GM04503 (cell line): ENCODE results near the gene LIPE.

Source experiments
- DNase-seq: peaks from one replicate; pipeline ENCODE4 v3.0.0-alpha.2; 2012; ENCODE audit warnings: low read depth

The LIPE gene

DNA sequence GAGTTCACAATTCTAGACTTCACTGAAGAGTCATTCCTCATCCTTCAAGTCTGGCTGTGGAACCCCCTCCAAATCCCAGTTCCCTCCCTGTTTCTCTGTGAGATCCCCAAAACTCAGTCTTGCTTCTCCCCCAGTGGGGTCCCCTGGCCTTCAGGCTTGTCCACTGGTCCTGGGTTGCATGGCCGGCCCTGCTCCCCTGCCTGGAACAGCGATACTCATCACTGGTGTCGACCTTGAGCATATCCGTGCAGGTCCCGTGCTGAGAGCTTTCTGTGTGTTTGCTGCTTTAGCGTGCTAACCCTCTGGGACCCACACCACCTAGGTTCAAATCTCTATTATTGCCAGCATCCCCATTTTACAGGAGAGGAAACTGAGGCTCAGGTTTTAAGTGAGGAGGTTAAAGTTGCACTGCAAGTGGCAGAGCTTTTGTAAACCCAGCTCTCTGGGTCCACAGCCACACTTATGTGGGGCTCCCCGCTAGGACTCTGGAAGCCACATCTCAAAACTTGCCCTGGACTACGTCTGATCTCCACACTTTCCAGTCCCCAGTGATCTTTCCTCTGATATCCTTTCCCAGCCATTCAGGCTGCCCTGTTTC lies 15.5 kb downstream of the LIPE start:
- no peak for DNase-seq

DNA sequence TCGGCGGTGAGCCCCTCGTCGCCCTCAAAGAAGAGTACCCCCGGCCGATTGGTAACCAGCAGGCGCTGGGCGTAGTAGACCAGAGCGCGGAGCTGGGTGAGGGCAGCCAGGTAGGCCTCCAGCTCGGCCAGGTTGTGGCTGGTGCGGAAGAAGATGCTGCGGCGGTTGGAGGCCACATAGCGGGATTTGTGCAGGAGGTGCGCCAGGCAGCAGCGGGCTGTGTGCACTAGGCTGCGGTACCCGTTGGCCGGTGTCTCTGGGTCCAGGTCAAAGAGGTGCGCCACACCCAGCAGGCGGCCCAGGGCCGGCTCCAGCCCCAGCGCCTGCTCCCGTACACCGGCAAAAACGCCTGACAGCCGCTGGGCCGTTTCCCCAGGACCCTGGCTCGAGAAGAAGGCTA lies 16.8 kb downstream of the LIPE start:
- DNase-seq, result no peak

DNA sequence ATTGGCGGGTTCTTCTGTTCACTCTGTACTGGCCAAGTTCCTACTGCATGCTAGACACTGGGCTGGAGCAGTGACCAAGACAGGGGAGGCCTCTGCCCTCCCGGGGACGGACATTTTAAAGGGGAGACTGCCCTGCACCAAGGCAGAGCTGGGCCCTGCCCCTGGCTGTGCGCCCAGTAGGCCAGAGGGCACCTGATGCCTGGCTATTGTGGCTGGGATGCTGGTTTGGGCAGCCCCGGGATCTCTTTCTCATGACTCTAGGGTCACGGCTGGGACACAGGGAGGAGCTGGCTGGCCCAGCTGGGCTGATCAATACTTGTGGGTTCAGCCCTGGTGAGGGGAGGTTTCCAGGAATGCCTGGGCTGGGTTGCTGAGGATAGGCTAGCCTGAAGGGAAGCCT lies 17.7 kb downstream of the LIPE start:
- no peak for DNase-seq

DNA sequence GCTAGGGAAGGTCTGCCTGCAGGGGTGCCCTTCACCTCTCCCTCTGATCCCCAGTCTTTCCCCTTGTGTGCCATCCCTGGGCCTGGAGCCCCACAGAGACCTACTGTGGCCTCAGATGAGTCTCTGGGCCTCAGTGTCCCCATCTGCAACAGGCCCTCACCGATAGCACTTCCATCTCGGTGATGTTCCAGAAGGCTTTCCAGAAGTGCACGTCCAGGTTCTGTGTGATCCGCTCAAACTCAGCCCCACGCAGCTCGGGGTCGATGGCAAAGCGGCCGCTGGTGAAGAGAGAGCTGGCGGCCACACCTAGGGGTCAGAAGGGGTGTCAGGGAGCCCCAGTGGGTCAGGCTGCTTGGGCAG lies 19.4 kb downstream of the LIPE start:
- no peak for DNase-seq

DNA sequence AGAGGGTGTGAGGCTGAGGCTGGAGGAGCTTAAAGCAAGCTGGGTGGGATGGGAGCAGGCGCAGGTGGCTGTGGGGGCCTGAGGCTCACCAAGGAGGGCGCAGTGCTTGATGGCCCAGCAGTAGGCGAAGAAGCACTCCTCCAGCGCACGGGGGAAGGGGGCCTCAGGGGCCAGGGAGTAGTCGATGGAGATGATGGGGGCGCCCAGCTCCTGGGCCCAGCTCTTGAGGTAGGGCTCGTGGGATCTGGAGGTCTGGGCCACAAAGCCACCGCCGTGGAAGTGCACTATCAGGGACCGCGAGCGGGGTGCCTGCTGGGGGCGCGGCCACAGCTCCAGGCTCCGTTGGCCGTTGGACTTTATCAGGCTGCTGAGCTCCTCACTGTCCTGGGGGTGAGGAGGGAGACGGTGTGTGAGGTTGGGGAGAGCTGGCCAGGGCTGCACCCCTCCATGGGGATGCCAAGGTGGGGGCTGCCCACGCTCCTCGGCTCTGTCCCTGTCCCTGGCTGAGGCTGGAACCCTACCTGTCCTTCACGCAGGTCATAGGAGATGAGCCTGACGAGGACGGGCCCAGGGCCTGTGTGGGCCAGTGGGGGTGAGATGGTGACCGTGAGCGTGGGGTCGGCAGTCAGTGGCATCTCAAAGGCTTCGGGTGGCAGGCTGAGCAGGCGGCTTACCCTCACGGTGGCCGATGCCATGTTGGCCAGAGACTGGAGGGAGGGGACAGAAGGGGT lies 19.9 kb downstream of the LIPE start:
- no peak for DNase-seq

DNA sequence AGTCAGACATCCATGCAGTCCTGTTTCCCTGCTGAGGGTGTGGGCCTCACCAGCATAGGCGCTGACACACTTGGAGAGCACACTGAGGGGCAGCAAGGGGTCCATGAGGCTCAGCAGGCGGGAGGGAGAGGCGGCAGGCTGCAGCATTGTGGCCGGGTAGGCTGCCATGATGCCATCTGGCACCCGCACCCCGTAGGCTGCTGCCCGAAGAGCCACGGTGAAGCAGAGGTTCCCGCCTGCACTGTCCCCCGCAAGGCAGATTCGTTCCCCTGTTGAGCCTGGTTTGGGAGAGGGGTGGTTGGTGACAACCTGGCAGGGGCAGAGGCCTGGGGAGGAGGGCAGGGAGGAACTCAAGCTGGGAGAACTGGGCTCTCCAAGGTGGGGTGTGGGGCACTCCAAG lies 21.1 kb downstream of the LIPE start:
- DNase-seq, result no peak

DNA sequence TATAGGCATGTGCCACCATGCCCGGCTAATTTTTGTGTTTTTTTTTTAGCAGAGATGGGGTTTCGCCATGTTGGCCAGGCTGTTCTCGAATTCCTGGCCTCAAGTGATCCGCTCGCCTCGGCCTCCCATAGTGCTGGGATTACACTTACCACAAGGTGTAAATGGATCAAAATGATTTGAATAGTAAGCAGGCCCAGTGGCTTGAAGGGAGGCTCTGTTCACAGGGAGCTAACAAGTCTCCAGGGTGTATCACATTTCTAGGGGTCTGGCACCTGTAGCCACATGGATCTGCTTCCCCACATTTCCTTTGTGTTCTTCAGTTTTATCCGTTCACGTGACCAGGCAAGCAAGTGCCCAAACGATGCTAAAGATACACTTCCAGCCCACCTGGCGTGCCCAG lies 23.6 kb downstream of the LIPE start:
- DNase-seq, result no peak

DNA sequence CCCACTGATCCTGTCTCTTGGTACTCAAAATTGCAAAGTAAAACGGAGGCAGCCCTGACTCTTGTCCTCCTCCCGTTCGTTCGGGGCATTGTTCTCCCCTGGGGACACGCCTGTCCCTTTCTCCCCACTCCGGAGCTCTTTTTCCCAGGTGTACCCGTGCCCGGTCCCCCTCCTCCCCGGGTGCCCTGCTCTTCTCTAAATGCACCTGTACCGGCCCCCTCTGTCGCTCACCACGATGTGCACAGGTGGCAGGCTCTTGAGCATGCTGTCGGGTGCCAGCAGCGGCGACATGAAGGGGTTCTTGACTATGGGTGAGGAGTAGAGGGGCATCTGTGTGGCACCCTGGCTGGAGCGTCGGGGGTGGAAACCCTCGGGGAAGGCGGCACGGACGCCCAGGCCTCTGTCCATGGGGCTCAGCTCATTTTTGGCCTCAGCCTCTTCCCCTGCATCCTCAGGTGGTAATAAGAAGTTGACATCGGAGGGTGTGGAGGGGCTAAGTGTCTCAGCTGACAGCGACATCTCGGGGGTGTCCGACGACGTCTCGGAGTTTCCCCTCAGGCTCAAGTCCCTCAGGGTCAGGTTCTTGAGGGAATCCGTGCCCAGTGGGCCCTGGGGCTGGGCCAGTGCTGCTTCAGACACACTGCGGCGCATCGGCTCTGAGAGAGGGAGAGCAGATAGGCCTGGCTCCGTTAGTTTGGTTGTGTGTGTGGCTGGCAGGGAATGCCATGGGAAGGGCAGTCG lies 24.6 kb downstream of the LIPE start:
- no peak for DNase-seq

DNA sequence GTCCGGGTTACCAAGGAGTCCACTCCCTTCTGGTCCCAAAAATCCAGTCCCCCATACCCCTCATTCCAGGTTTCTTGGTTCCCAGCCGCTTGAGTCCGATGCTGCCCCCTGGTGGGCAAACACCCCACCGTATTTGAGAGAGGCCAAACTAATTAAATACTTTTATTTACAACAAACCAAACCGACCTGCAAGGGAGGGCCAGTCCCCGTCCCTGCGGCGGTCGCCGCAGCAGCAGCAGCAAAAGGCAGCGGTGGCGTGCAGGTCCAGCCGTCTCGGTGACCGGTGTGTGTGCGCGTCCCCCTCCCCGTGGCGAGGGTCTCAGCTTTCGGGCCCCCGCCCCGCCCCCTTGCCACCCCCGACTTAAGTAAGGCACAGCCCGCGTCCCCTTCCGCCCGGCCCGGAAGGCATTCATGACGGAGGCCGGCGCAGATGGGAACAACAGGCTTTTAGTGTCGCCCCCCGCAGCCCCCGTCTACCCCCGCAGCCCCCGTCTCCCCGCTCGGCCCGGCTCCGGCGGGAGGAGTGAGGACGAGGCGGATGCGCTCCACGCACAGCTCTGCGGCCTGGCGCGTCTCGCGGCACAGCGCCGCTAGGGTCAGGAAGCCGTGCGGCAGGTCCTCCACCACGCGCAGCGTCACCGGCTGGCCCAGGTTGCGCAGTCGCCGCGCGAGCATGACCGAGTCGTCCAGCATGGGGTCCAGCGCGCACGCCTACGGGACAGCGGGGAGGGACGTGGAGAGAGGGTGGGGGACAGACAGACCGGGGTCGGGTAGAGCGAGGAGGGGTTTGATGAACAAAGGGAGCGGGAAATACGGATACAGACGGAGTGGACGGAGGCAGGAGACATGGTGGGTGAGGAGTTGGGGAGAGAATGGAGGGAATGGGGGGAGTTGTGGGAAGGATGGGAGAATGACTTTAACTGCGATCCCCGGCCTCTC lies 25.6 kb downstream of the LIPE start:
- DNase-seq, result no peak

DNA sequence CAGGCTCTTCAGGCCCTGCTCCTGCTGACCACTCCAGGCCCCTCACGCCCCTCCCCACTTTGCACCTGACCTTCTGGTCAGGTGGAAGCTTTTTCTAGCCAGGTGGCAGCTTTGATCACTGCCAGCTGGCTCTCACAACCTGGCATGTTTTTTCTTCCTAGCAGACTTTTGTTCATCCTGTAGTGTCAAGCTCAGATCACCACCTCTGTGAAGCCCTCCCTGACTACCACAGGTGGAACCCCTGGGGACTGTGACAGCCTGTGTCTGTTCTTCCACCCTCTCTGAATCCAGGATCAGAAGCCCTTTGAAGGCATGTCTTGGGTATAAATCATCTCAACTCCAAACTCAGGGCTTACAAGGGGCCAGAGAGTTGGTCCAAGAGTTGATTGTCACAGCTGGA lies 26.8 kb downstream of the LIPE start:
- no peak for DNase-seq

DNA sequence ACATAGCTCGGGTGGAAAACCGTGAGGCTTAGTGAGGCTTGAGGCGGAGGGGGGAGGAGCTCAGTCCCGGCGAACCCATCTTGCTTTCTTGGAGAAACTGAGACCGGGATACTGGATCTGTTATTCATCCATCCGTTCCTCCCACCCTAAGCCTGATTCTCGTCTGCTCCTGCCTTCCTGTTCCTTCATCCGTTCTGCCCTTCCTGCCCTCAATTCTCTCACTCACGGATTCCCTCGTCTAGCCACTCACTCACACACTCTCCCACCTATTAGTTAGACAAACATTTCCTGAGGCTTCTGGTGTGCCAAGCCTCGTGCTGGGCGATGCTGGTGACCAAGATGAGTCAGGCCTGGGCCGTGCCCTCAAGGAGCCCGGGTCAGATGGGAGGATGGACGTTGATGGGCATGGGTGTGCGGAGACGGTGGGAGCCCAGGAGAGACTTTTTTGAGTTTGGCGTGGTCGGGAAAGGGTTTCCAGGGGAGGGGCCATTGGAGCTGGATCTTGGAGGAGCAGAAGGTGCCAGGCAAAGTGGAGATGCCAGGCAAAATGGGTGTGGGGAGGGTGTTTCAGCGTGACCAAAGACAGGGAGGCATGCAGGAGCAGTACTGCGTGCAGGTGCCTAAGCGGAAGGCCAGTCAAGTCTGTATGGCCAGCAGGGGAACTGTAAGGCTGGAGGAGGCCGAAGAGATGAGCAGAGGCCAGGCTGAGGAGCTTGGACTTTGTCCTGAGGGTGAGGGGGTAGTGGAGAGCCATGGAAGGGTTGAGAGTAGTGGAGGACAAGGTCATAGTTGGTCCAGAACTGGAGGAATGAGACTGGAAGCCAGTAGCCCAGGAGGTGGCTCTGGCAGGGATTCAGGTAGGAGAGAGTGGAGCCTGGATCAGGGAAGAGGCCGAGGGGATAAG lies 29.7 kb downstream of the LIPE start:
- DNase-seq, result no peak

DNA sequence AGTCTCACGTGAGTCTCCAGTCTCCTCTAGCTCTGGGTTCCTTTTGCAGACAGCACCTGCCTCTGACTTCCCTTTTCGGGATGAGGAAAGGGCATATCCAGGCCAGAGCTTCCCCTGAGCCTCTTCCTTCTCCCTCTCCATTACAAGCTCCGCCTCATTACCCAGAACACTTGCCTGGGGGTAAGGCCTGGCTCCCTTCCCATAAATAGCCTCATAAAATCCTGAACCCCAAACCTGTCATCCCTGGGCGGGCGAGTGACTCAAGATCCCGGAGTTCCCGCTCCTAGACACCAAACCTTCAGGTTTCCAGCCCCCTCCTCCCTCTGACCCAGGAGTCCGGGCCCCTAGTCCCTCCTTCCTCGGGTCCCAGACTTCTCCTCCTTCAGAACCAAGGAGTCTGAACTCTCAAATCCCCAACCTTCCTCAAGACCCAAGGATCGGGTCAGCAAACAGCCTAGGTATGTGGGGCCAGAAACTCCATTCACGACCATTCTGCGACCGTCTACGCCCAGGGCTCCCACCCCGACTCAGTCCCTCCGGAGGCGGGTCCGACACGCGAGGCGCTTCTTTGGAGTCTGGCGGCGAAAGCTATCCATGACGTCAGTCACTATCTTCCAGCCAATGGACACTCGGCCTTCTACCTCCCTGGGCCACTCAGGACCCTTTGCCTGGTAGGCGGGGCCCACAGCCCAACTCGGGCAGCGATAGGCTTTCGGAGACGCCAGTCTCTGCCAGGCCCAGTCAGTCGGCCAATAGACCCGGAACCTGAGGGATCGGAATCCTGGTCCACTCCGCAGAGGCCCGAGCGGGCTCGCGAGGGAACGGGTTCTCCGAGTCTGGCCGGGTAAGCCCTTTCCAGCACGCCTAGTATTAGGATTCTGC lies 30.6 kb downstream of the LIPE start:
- peak; percentile 97 for DNase-seq

DNA sequence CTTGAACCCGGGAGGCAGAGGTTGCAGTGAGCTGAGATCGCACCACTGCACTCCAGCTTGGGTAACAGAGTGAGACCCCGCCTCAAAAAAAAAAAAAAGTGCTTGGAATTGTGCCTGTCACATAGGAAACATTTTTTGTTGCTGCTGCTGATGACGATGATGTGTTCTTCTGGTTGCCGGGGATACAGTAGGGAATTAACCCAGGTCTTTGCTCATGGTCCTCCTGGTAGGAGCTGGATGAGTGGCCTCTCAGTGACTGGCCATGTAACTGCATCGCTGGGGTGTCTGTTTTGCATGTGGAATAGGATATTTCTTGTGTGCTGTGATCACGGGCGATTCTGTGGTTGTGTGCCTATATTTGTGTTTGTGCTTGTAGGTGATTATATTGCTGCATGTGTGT lies 32.4 kb downstream of the LIPE start:
- no peak for DNase-seq

DNA sequence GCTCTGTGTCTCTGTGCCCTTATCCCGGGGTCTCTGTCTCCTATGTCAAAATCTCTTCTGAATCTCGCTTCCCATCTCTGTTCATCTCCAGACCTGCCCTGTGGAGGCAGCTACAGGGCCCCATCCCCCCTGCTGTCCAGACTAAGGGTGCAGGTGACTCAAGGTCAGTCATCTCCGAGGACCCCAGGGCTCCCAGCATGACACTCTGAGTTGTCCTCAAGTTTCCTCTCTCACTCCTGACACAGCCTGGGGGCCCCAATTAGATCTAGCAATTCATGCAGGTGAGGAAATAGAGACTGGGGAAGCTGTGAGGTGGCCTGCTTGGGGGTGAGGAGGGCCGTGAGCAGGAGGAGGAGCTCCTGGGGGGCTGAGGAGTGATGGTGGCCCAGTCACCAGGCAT lies 35.0 kb downstream of the LIPE start:
- no peak for DNase-seq

DNA sequence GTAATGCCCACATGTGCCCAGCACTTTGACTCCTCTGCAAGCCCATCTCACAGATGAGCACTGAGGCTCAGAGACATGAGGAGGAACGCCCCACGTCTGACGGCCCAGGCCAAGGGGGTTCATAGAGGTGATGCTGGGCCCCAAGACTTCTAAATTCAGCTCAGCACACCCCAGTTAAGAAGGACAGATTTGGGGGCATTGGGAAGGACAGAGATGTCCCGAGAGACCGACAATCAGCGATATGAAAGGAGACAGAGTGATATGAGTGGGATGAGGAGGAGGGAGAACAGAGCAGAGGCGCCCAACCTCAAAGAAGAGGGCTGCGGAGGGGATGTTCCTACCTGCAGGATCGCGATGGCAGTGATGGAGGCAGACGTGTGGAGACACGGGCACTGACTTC lies 37.3 kb downstream of the LIPE start, which contains the start of gene CNFN:
Gene CNFN (minus strand): TSS at position 399 of the 400 bp plus-strand sequence. CDS start 1,260 bp downstream, outside the sequence.
- no peak for DNase-seq

DNA sequence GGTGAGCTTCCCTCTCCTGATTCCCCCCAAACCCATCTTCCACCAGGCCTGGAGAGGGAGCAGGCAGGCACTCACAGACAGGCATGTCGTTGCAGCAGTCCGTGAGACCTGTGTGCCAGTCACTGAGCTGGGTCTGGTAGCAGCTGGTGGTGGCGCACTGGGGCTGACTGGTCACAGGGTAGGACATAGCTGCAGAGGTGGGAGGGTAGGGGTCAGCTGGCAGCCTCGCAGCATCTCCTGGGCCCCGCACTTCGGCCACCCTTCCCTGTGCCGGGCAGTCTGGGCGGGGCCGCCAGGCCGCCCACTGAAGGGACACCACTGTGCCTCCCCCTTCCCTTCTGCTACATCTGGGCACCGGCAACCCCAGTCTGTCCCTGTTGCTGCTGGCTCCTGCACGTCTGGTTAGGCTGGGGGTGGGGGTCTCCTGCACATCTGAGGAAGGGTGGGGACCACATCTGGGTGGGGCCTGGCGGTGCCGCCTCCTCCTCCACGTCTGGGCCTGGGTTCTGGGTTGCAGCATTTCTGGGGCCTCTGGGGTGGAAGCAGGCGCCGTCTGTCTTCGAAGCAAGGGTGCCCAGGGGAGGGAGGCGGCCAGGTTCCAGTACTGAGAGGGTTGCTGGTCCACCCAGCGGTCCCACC lies 38.2 kb downstream of the LIPE start:
- DNase-seq, result no peak

DNA sequence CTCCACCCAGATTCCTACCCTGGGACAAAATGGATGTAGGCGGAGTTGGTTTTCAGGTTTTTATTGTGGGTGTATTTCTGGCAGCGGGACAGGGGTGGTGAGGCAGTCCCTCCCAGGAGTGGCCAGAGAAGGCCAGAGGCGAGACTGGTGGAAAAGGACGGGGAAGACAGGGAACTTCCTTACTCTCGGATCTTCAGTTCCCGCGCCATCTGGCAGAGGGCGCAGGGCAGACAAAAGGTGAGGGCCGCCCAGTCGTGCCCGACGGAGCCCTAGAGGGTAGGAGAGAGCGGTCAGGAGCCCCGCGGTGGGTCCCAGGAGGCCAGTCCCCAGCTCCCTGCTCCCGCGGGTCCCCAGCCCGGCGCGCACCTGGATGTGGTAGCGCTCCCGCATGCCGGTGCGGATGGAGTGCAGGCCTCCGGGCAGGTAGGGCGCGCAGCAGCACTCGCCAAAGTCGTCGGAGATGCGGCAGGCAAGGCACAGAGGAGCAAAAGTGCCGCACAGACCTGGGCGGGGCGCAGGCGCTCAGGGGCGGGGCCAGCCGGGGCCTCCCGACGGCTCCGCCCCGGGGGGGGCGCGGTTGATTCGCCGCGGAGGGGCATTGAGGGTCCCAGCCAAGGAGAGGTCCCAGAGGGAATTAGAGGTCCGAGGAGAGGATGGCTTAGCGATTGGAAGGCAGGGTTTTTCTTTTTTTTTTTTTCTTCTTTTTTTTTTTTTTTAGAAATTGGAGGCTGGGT lies 40.0 kb downstream of the LIPE start:
- no peak for DNase-seq

DNA sequence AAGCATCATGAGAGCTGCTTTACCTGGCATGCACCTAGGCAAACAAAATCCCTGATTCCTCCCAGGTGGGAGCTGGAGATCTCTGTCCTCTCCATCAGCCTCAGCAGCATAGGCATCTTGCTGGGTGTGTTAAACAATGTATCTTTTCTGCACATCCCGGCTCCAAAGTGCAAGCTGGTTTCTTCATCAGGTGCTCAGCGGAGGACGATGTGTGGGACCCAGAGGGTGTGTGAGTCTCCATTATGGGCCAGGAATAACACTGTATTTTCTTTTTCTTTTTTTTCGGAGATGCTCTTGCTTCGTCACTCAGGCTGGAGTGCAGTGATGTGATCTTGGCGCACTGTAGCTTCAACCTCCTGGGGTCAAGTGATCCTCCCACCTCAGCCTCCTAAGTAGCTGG lies 47.0 kb downstream of the LIPE start:
- no peak for DNase-seq
